Suprapubic skin (tissue), 4 donors: ENCODE results near the gene CT83.

ENCODE experiments used
- CTCF ChIP-seq, 2 donors: fragments of 200-600 bp in 1 of 2; fragments of 450-650 bp in 1 of 2; sonication (generic) in 1 of 2; IDR thresholded peaks; one replicate each; pipeline ENCODE4 v1.5.1; 2016 to 2019; ENCODE audit warnings: antibody characterized with exemption in 2 of 2, mild to moderate bottlenecking in 1 of 2, moderate library complexity in 1 of 2
- POLR2A ChIP-seq, 2 donors: fragments of 450-650 bp; IDR thresholded peaks; one replicate each; pipeline ENCODE4 v1.6.1; 2017; ENCODE audit warnings: antibody characterized with exemption in 2 of 2, mild to moderate bottlenecking in 2 of 2, moderate library complexity in 2 of 2
- POLR2AphosphoS5 ChIP-seq, 3 donors: sonication (generic); formaldehyde crosslinking; IDR thresholded peaks; one replicate each; pipeline ENCODE4 v1.6.1; 2017; ENCODE audit warnings: antibody characterized with exemption in 3 of 3

GRCh38 chrX:116449156-116449555 is 13.6 kb downstream of the CT83 start:
- TF ChIP-seq CTCF (IDR thresholded peaks at IDR 0.05) (no peak), POLR2A (IDR thresholded peaks at IDR 0.05) (no peak), POLR2AphosphoS5 (IDR thresholded peaks at IDR 0.05) (no peak)
